Measurements from ENCODE around the gene SCAF11.

GRCh38 chr12:45944771-45945170 is 45.6 kb downstream of the SCAF11 start:
- TF ChIP-seq YY1 (IDR thresholded peaks at IDR 0.05; ENCODE audit: insufficient read depth, insufficient read length) (no peak), SUZ12 (IDR thresholded peaks at IDR 0.05; ENCODE audit: extremely low read depth, insufficient read depth, insufficient read length) (no peak), ZNF274 (IDR thresholded peaks at IDR 0.05; ENCODE audit: low read depth, low read length) (no peak)
